Mucosa of stomach (tissue), 1 donor: ENCODE measurements around the gene CAMTA2.

Experiments used
- H3K27me3 ChIP-seq: one replicate; pipeline ENCODE4 v1.7.0; 2013; ENCODE audit warnings: mild to moderate bottlenecking, low read length; ENCODE audit not compliant: control insufficient read depth, insufficient read depth
- H3K36me3 ChIP-seq: one replicate; pipeline ENCODE4 v1.7.0; 2013; ENCODE audit warnings: low read length; ENCODE audit not compliant: control insufficient read depth, insufficient read depth
- H3K4me1 ChIP-seq: one replicate; pipeline ENCODE4 v1.7.0; 2013; ENCODE audit warnings: mild to moderate bottlenecking, low read length; ENCODE audit not compliant: control insufficient read depth, insufficient read depth
- H3K4me3 ChIP-seq: one replicate; pipeline ENCODE4 v1.7.0; 2013; ENCODE audit warnings: low read length
- H3K9ac ChIP-seq: one replicate; pipeline ENCODE4 v1.7.0; 2013; ENCODE audit warnings: mild to moderate bottlenecking, low read length, moderate library complexity
- H3K9me3 ChIP-seq: one replicate; pipeline ENCODE4 v1.7.0; 2013; ENCODE audit warnings: mild to moderate bottlenecking, low read length, moderate library complexity; ENCODE audit not compliant: control insufficient read depth
- donor health status: Pancreatic carcinoma.

The CAMTA2 gene

GRCh38 chr17:4998732-4999429, 11.4 kb upstream of the CAMTA2 start:
- H3K9ac ChIP-seq = peak overlapping the region; percentile 87

GRCh38 chr17:4998027-4998731, 10.7 kb upstream of the CAMTA2 start:
- Histone ChIP-seq H3K9ac (peak overlapping the region; percentile 87), H3K9me3 (no peaks in the 10 kb centered on the region), H3K36me3 (peaks cover 10% of the 10 kb centered on the region), H3K4me3 (peak overlapping the region; percentile 90), H3K4me1 (peaks cover 27% of the 10 kb centered on the region), H3K27me3 (no peaks in the 10 kb centered on the region)

More at GRCh38 chr17:4998732-4999429, 11.4 kb upstream of the CAMTA2 start:
- Histone ChIP-seq H3K27me3 (no peaks in the 10 kb centered on the region), H3K9me3 (no peaks in the 10 kb centered on the region), H3K4me1 (peaks cover 27% of the 10 kb centered on the region), H3K36me3 (peaks cover 10% of the 10 kb centered on the region), H3K4me3 (peak overlapping the region; percentile 90)

- Histone ChIP-seq H3K9ac (peak within 1 kb of the TSS; percentile 87), H3K36me3 (peaks cover 10% of the 10 kb centered on the region), H3K9me3 (no peaks in the 10 kb centered on the region), H3K4me1 (peaks cover 27% of the 10 kb centered on the region), H3K4me3 (peak within 1 kb of the TSS; percentile 90), H3K27me3 (no peaks in the 10 kb centered on the region)
These were observed 10.0 kb upstream of the CAMTA2 start, which contains the start of the genes INCA1 and KIF1C for GRCh38 chr17:4997302-4998026. Gene INCA1 (minus strand): TSS chr17:4997522. CDS start chr17:4994437, 3,085 bp downstream. Gene KIF1C (plus strand): TSS chr17:4997950. CDS start chr17:5000247, 2,297 bp downstream.

- no peak overlapping the region for H3K4me3 ChIP-seq
These were observed 6.7 kb upstream of the CAMTA2 start for GRCh38 chr17:4994081-4994595.

GRCh38 chr17:4987767-4988567, 492 bp upstream of the CAMTA2 start:
- Histone ChIP-seq H3K9ac (peak overlapping the region; percentile 86), H3K27me3 (no peaks in the 10 kb centered on the region), H3K4me1 (peaks cover 21% of the 10 kb centered on the region), H3K36me3 (no peaks in the 10 kb centered on the region), H3K4me3 (peak overlapping the region; percentile 83), H3K9me3 (no peaks in the 10 kb centered on the region)

More at GRCh38 chr17:4994081-4994595, 6.7 kb upstream of the CAMTA2 start:
- Histone ChIP-seq H3K9me3 (no peaks in the 10 kb centered on the region), H3K36me3 (no peaks in the 10 kb centered on the region), H3K9ac (no peak overlapping the region), H3K4me1 (peaks cover 14% of the 10 kb centered on the region), H3K27me3 (no peaks in the 10 kb centered on the region)

- peak overlapping the region; percentile 83 for H3K4me3 ChIP-seq
- H3K36me3 ChIP-seq = peaks cover 3% of the 10 kb centered on the region
- H3K9me3 ChIP-seq = no peaks in the 10 kb centered on the region
- H3K27me3 ChIP-seq = no peaks in the 10 kb centered on the region
- peak overlapping the region; percentile 86 for H3K9ac ChIP-seq
- H3K4me1 ChIP-seq = peaks cover 21% of the 10 kb centered on the region
These were observed 1.1 kb downstream of the CAMTA2 start for GRCh38 chr17:4986403-4986802.

GRCh38 chr17:4982305-4982704, 5.2 kb downstream of the CAMTA2 start:
- H3K36me3 ChIP-seq = peaks cover 22% of the 10 kb centered on the region
- H3K9ac ChIP-seq = no peak overlapping the region
- H3K27me3 ChIP-seq = no peaks in the 10 kb centered on the region
- peaks cover 20% of the 10 kb centered on the region for H3K4me1 ChIP-seq
- H3K9me3 ChIP-seq = no peaks in the 10 kb centered on the region
- no peak overlapping the region for H3K4me3 ChIP-seq

- Histone ChIP-seq H3K27me3 (no peaks in the 10 kb centered on the region), H3K4me1 (peaks cover 8% of the 10 kb centered on the region), H3K9me3 (no peaks in the 10 kb centered on the region), H3K9ac (no peak overlapping the region), H3K36me3 (peaks cover 22% of the 10 kb centered on the region), H3K4me3 (no peak overlapping the region)
These were observed 6.7 kb downstream of the CAMTA2 start for GRCh38 chr17:4980644-4981216.

GRCh38 chr17:4978726-4979125, 8.7 kb downstream of the CAMTA2 start:
- no peaks in the 10 kb centered on the region for H3K9me3 ChIP-seq
- H3K9ac ChIP-seq = no peak overlapping the region
- H3K4me3 ChIP-seq = no peak overlapping the region
- peaks cover 33% of the 10 kb centered on the region for H3K36me3 ChIP-seq
- no peaks in the 10 kb centered on the region for H3K27me3 ChIP-seq
- H3K4me1 ChIP-seq = peaks cover 8% of the 10 kb centered on the region

GRCh38 chr17:4974115-4974670, 13.3 kb downstream of the CAMTA2 start:
- no peaks in the 10 kb centered on the region for H3K27me3 ChIP-seq
- H3K4me3 ChIP-seq = no peak overlapping the region
- peaks cover 22% of the 10 kb centered on the region for H3K36me3 ChIP-seq
- H3K4me1 ChIP-seq = peaks cover 2% of the 10 kb centered on the region
- no peaks in the 10 kb centered on the region for H3K9me3 ChIP-seq
- H3K9ac ChIP-seq = no peak overlapping the region
